Measurements from ENCODE around the gene NAPSA.
A peak's percentile ranks its signal among the peaks of the same experiment; 100 is the strongest.

Gene NAPSA

GRCh38 chr19:50387868-50388245 is 22.4 kb upstream of the NAPSA start:
- Histone ChIP-seq H3K4me3 (ENCODE audit: low read depth, low read length) (no peak overlapping the region), H3K27me3 (ENCODE audit: insufficient read depth, low read depth, severe bottlenecking) (no peaks in the 10 kb centered on the region), H3K27ac (no peak overlapping the region), H3K36me3 (peaks cover 51% of the 10 kb centered on the region), H3K9me3 (ENCODE audit: severe bottlenecking) (no peaks in the 10 kb centered on the region)
- no peak for DNase-seq
- no peak for TF ChIP-seq CTCF (IDR thresholded peaks at IDR 0.05; ENCODE audit: low read depth, low read length)

GRCh38 chr19:50387176-50387867 is 21.9 kb upstream of the NAPSA start:
- DNase-seq = no peak
- H3K4me3 ChIP-seq (ENCODE audit: low read depth, low read length) = no peak overlapping the region
- no peak overlapping the region for H3K27ac ChIP-seq
- no peaks in the 10 kb centered on the region for H3K27me3 ChIP-seq (ENCODE audit: insufficient read depth, low read depth, severe bottlenecking)
- H3K36me3 ChIP-seq = peaks cover 51% of the 10 kb centered on the region
- no peak for TF ChIP-seq CTCF (IDR thresholded peaks at IDR 0.05; ENCODE audit: low read depth, low read length)
- no peaks in the 10 kb centered on the region for H3K9me3 ChIP-seq (ENCODE audit: severe bottlenecking)

GRCh38 chr19:50384685-50385535 is 19.5 kb upstream of the NAPSA start:
- no peak for TF ChIP-seq CTCF (IDR thresholded peaks at IDR 0.05; ENCODE audit: low read depth, low read length)
- Histone ChIP-seq H3K27me3 (ENCODE audit: insufficient read depth, low read depth, severe bottlenecking) (no peaks in the 10 kb centered on the region), H3K4me3 (ENCODE audit: low read depth, low read length) (peak overlapping the region; percentile 79), H3K27ac (peak overlapping the region; percentile 97), H3K9me3 (ENCODE audit: severe bottlenecking) (no peaks in the 10 kb centered on the region), H3K36me3 (peaks cover 64% of the 10 kb centered on the region)
- no peak for DNase-seq

- DNase-seq = peak; percentile 98
- no peak for TF ChIP-seq CTCF (IDR thresholded peaks at IDR 0.05; ENCODE audit: low read depth, low read length)
- no peaks in the 10 kb centered on the region for H3K27me3 ChIP-seq (ENCODE audit: insufficient read depth, low read depth, severe bottlenecking)
- H3K36me3 ChIP-seq = peaks cover 69% of the 10 kb centered on the region
- no peaks in the 10 kb centered on the region for H3K9me3 ChIP-seq (ENCODE audit: severe bottlenecking)
- H3K27ac ChIP-seq = peak within 1 kb of the TSS; percentile 97
- H3K4me3 ChIP-seq (ENCODE audit: low read depth, low read length) = peak within 1 kb of the TSS; percentile 79
Measured at GRCh38 chr19:50383852-50384684, 18.6 kb upstream of the NAPSA start, which contains the start of gene POLD1. TSS of gene POLD1 (plus strand) at chr19:50384347. CDS start at chr19:50398852, 14,505 bp downstream.

- Histone ChIP-seq H3K27ac (peak overlapping the region; percentile 76), H3K36me3 (peaks cover 73% of the 10 kb centered on the region), H3K4me3 (ENCODE audit: low read depth, low read length) (peak overlapping the region; percentile 79), H3K9me3 (ENCODE audit: severe bottlenecking) (no peaks in the 10 kb centered on the region), H3K27me3 (ENCODE audit: insufficient read depth, low read depth, severe bottlenecking) (no peaks in the 10 kb centered on the region)
- no peak for DNase-seq
- no peak for TF ChIP-seq CTCF (IDR thresholded peaks at IDR 0.05; ENCODE audit: low read depth, low read length)
Measured at GRCh38 chr19:50383001-50383851, 17.8 kb upstream of the NAPSA start.
